Central memory CD8-positive, alpha-beta T cell (primary cell): ENCODE data around the gene PPFIA4.
A peak's percentile ranks its signal among the peaks of the same experiment; 100 is the strongest.

Source experiments
- ATAC-seq: fragments of 150-1000 bp; cut with Tn5 transposase; replicated peaks from 2 replicates; pipeline ENCODE4 v1.10.0; 2022; ENCODE audit warnings: mild to moderate bottlenecking, moderate FRiP score, moderate number of reproducible peaks; ENCODE audit not compliant: poor library complexity, severe bottlenecking; ENCODE audit errors: extremely low read depth
- DNase-seq, 2 donors: peaks; one replicate each; pipeline ENCODE4 v3.0.0; 2021; ENCODE audit warnings: low spot score in 2 of 2
- H3K27ac Mint-ChIP-seq: one replicate; pipeline ENCODE4 v1.8.0; 2022; ENCODE audit warnings: low read depth, mild to moderate bottlenecking, moderate library complexity, mixed read lengths
- H3K27me3 Mint-ChIP-seq: one replicate; pipeline ENCODE4 v1.8.0; 2022; ENCODE audit warnings: mixed read lengths
- H3K36me3 Mint-ChIP-seq: one replicate; pipeline ENCODE4 v1.8.0; 2022; ENCODE audit warnings: mild to moderate bottlenecking, moderate library complexity, mixed read lengths; ENCODE audit not compliant: insufficient read depth
- H3K4me1 Mint-ChIP-seq: one replicate; pipeline ENCODE4 v1.8.0; 2022; ENCODE audit warnings: mixed read lengths
- H3K4me3 Mint-ChIP-seq: one replicate; pipeline ENCODE4 v1.8.0; 2022; ENCODE audit warnings: mild to moderate bottlenecking, moderate library complexity, mixed read lengths
- H3K9me3 Mint-ChIP-seq: one replicate; pipeline ENCODE4 v1.8.0; 2022; ENCODE audit warnings: mixed read lengths

PPFIA4 gene

DNA sequence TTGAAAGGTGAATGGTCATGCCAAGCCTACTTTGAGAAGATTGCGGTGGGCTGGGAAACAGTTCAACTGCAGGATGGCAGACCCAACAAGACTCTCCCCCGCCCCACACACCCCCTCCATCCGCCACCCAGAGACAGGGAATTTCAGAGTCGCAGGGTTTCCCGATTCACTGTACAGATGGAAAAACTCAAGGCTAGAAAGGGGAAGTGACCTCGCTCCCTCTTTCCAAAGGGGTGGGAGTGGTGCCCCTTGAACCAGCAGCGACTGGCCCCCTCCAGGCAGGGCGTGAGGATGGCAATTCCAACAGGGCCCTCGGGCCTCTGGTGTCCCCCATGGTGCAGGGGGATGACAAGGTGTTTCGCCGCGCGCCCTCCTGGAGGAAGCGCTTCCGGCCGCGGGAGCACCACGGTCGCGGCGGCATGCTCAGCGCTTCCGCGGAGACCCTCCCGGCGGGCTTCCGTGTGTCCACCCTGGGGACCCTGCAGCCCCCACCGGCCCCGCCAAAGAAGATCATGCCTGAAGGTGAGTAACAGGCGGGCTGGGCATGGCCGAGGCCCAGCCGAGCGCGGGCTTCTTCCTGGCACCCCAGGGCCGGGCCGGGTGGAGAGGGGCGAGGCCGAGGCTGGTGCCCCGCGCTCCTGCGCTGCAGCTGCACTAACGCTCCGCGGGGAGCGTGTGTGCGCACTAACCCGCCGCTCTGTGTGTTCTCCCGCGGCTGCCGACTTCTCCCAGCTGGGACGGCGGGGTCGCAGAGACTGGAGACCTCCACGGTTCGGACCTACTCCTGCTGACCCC, 49.1 kb downstream of the PPFIA4 start:
- Mint-ChIP-seq H3K9me3 (no peaks in the 10 kb centered on the region), H3K4me3 (peak overlapping the region; percentile 37), H3K4me1 (peaks cover 6% of the 10 kb centered on the region), H3K27ac (no peak overlapping the region), H3K36me3 (peaks cover 2% of the 10 kb centered on the region), H3K27me3 (peaks cover 83% of the 10 kb centered on the region)
- DNase-seq, result no peak
- no peak for ATAC-seq

DNA sequence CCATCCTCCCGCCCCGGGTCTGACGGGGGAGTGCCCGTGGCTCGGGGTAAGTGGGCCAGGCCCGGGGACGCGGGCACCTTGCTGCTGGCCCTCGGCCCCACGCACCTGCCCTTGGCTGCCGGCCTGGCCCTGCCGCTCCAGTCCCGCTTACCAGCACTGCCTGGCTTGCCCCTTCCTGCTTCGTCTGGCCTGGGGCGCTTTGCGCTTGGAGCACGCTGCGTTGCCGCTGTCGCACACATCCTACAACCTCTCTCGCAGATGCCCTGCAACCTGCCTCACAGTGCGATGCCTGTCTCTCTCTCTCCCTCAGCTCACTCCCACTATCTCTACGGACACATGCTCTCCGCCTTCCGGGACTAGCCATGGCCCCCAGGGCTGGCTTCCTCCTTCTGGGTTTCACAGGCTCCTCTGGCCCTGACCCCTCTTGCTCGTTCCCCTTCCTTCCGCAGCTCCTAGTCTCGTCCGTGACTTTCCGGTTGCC, 49.8 kb downstream of the PPFIA4 start:
- Mint-ChIP-seq H3K4me1 (peaks cover 6% of the 10 kb centered on the region), H3K27ac (no peak overlapping the region), H3K9me3 (no peaks in the 10 kb centered on the region), H3K36me3 (no peaks in the 10 kb centered on the region), H3K4me3 (peak overlapping the region; percentile 37), H3K27me3 (peaks cover 89% of the 10 kb centered on the region)
- DNase-seq, result no peak
- no peak for ATAC-seq

DNA sequence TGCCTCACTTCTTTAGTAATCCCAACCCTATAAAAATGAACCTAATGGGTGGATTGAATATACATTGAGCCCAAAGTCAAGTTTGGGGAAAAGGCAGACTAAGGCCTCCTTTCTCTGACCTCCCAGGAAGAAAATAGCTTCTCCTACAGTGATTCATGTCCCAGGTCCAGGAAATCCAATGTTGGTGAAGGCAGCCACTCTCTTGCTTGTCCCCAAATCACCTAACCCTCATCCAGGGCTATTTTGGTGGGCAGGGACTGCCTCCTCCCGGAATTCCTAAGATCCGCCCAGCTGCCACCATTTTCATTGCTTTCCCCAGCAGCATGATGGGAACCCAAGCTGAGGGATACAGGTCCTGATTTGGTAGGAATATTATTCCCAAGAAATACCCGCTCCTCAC, 51.1 kb downstream of the PPFIA4 start:
- Mint-ChIP-seq H3K27me3 (peaks cover 94% of the 10 kb centered on the region), H3K4me1 (peaks cover 6% of the 10 kb centered on the region), H3K9me3 (no peaks in the 10 kb centered on the region), H3K27ac (no peak overlapping the region), H3K4me3 (no peak overlapping the region), H3K36me3 (no peaks in the 10 kb centered on the region)
- DNase-seq (no peak), ATAC-seq (no peak)

DNA sequence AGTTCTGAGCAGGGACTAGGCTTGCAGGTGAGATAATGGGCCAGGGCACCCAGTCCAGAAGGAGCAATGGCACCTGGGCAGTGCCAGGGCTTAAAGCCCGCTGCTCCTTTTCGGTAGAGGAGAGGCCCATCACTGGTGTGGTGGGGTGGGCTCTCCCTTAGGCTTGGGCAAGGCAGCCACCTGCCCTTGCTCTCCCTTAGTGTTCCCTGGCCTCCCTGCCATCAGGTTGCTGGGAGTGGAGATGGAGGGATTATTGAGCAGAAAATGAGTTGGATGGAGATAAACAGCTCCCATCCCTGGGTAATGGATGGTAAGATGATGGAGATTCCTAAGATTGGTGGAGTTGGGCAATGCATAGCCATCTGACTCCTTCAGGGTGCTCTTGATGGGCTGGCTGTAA, 51.7 kb downstream of the PPFIA4 start:
- ATAC-seq, result no peak
- no peak overlapping the region for H3K4me3 Mint-ChIP-seq

DNA sequence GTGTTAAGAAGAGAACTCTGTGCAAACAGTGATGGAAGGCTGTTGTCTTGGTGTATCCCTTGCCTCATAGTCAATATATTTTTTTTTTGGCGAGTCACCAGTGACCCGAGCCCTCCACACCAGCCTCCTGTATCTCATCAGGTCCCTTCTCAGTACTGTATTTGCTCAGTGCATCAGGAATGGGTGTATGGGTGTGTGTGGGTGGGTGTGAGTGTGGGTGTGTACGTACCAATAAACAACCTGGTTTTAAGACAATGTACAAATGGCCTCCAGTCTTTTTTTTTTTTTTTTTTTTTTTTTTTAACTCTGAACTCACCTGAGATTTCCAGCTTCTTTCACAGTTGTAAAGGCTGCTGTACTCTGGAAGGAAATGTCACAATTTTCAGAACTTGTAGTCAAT, 52.2 kb downstream of the PPFIA4 start:
- no peaks in the 10 kb centered on the region for H3K9me3 Mint-ChIP-seq

More for the DNA sequence above, 51.7 kb downstream of the PPFIA4 start:
- H3K9me3 Mint-ChIP-seq, result no peaks in the 10 kb centered on the region
- H3K36me3 Mint-ChIP-seq, result no peaks in the 10 kb centered on the region
- no peak for DNase-seq
- H3K27me3 Mint-ChIP-seq, result peaks cover 94% of the 10 kb centered on the region
- H3K4me1 Mint-ChIP-seq, result peaks cover 6% of the 10 kb centered on the region
- H3K27ac Mint-ChIP-seq, result no peak overlapping the region

DNA sequence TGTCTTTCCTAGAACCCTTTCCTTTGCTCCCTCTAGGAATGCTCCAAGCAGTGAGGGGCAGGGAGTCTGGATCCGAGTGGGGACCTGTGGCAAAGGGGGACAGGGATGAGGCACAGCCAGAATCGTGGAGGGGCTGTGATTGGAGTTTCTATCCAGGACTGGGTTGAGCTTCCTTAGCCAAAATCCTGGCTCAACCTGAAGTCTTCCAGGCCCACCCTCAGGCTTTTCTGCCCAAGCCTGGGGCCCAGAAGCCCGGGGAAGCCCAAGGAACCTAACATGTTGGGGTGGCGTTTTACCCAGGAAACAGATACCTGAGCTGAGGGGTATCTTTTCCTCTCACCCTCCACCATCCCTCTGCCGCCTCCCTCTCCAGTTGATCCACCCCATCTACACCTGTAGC, 54.2 kb downstream of the PPFIA4 start:
- Mint-ChIP-seq H3K27ac (no peak overlapping the region), H3K9me3 (no peaks in the 10 kb centered on the region), H3K36me3 (no peaks in the 10 kb centered on the region), H3K4me3 (no peak overlapping the region), H3K27me3 (peaks cover 80% of the 10 kb centered on the region), H3K4me1 (peaks cover 6% of the 10 kb centered on the region)
- DNase-seq (no peak), ATAC-seq (no peak)

More for the DNA sequence above, 52.2 kb downstream of the PPFIA4 start:
- ATAC-seq, result no peak
- peaks cover 6% of the 10 kb centered on the region for H3K4me1 Mint-ChIP-seq
- DNase-seq, result no peak
- H3K4me3 Mint-ChIP-seq, result no peak overlapping the region
- H3K27ac Mint-ChIP-seq, result no peak overlapping the region
- no peaks in the 10 kb centered on the region for H3K36me3 Mint-ChIP-seq
- peaks cover 94% of the 10 kb centered on the region for H3K27me3 Mint-ChIP-seq

DNA sequence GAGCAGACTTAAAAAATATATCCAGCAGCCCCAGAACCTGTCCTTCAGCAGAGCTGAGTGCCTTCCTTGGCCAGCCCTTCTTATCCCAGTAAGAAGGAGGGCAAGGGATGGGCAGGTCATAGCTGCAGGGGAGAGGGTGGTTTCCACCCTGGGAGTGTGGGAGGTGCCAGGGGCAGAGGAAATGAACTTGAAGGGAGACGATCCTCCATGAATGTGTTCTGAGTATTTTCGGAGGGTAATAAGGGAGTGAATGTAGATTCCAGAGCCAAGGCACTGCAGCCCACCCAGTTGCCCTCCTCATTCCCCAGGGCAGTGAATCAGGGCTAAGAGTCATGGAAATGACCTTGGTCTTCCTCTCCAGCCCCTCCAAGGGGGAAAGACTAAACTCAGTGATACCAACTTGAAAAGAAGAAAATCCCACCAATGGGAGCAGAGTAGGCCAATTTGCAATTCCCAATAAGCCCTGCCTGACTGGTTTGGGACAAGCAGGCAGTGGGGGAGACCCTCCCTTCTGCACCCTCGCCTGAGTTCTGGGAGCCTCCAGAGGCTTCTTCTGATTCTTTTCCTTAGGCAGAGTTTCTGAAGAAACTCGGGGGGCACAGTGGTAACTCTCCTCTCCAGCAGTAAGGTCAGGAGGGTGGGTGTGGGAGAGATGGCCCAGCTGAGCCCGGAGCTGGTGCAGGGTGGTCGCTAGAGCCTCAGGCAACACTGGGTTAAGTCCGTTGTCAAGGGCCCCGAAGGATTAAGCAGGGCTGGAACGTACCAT, 55.4 kb downstream of the PPFIA4 start:
- Mint-ChIP-seq H3K27ac (no peak overlapping the region), H3K36me3 (no peaks in the 10 kb centered on the region), H3K4me3 (no peak overlapping the region), H3K27me3 (peaks cover 71% of the 10 kb centered on the region), H3K4me1 (no peaks in the 10 kb centered on the region), H3K9me3 (no peaks in the 10 kb centered on the region)
- ATAC-seq (no peak), DNase-seq (no peak)

DNA sequence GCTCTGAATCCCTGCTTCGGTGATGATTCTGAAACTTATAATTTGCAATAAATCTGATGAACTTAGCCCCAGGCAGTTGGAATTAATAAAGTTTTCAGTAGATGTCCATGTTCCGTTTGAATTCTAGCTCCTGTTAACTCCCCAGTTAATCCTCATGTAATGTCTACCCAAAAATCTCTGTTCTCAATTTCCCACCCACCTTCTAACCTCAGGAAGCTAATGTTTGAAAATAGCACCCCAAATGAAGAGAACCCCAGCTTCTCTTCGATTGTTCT, 55.9 kb downstream of the PPFIA4 start:
- Mint-ChIP-seq H3K4me1 (no peaks in the 10 kb centered on the region), H3K27me3 (peaks cover 70% of the 10 kb centered on the region), H3K9me3 (no peaks in the 10 kb centered on the region), H3K36me3 (no peaks in the 10 kb centered on the region), H3K27ac (no peak overlapping the region), H3K4me3 (no peak overlapping the region)
- ATAC-seq, result no peak
- no peak for DNase-seq

DNA sequence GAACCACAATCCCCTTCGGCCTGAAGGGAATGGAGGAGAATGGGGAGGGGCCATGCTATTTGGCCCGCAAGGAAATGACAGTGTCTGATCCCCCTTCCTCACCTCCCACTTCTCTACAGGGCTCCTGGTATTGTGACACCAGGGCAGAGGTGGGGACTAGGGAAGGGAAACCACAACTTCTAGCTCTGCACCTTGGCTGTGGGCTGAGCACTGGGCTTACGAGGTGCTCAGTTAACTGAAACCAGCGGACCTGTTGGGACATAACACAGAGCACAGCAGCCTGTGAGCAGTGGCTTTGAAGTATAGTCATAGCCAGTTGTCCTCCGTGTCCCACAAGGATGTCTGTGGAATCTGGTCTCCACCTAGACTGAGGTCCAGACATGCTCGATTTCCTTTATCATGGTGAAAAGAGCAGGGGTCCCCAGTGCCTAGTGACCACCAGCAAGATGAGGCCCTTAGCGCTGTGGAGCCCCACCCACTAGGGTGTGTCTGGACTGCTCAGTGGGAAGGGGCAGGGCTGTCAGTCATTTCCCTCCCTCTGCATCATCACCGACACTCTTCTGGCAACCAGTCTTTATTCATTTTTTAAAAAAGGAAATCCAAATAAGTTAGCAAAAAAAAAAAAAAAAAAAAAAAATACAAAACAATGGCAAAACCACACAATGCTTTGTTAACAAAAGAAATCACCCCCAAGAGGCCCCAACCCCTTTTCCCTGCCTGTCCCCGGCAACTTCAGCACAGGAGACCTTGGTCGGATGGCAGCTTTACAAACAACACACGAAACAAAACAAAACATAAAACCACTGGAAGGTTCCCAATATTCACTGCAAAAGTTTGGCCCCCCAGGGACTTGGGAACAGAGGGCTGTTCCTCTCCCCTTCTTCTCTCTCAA, 56.5 kb downstream of the PPFIA4 start:
- Mint-ChIP-seq H3K4me1 (no peaks in the 10 kb centered on the region), H3K4me3 (no peak overlapping the region), H3K9me3 (no peaks in the 10 kb centered on the region), H3K36me3 (no peaks in the 10 kb centered on the region), H3K27me3 (peaks cover 70% of the 10 kb centered on the region), H3K27ac (no peak overlapping the region)
- DNase-seq, result no peak
- no peak for ATAC-seq

DNA sequence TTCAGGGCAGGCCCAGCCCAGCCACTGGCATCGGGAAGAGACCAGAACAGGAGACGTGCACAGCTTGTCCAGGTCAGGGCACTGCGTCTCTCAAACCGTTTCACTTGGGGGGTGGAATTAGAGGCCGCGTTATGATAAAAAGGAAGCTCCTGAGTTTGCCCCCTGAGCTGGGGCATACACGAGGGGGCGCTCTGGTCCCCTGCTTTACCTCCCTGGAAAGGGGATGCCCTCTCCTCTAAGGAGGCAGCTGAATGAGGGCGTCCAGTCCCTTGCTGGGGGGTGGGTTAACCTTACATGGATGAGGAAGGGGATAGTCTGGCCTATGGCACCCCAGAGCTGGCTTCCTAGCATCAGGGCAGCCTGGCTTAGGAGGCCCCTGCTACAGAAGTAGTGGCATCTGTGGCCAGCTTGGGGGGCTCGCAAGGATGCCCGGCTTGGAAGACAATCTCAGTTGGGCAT, 57.2 kb downstream of the PPFIA4 start:
- Mint-ChIP-seq H3K27ac (no peak overlapping the region), H3K9me3 (no peaks in the 10 kb centered on the region), H3K27me3 (peaks cover 70% of the 10 kb centered on the region), H3K36me3 (no peaks in the 10 kb centered on the region), H3K4me3 (no peak overlapping the region), H3K4me1 (no peaks in the 10 kb centered on the region)
- DNase-seq, result no peak
- no peak for ATAC-seq

DNA sequence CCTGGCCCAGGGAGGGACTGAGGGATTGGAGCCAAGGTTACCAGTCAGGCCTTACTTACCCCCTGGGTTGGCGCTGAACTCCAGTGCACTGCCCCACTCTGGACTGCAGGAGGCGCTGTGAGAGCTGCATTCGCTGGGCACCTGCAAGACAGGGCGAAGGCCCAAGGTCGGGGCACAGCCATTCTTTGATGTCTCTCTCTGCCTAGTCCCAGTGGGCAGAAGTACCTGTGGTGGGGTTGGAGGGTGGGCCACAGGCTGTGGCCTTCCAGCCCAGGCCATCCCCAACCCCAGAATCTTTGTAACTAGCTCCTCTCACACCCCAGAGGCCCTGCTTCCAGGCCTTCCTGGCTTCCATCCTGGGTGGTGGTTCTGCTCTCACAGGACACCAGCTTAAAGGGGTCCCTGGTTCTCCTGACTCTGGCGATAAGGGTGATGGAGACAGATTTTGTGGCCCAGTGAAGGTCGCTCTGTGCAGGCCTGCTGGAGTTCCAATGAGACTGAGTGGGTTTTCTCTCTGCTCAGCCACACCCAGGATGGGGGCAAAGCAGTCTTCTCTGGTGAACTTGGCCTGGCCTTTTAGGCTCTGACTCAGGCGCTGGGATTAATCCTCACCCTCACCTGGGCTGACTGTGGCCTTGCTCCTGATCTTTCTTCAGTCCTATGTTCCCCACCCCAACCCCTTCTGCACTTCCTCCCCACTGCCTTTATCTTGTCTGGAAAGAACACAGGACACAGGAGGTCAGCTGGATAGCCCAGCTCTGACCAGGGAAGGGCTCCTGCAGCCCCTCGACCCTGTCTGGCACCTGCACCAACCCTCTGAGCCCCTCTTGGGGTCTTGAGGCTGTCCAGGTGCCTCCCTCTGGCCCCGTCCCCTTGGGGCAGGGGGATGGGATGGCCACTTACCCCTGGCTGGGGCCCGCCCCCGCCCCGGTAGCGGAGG, 58.6 kb downstream of the PPFIA4 start:
- Mint-ChIP-seq H3K27me3 (peaks cover 69% of the 10 kb centered on the region), H3K27ac (no peak overlapping the region), H3K4me3 (no peak overlapping the region), H3K9me3 (no peaks in the 10 kb centered on the region), H3K4me1 (no peaks in the 10 kb centered on the region), H3K36me3 (no peaks in the 10 kb centered on the region)
- ATAC-seq, result no peak
- no peak for DNase-seq
